Neural progenitor cell (in vitro differentiated cells): ENCODE results near the gene PVRIG. TPM values are rescaled to one million over a fixed set of nuclear protein-coding genes. Genes with fewer than 3 reads are reported as not detected.

Experiments used
- DNase-seq: peaks from one replicate; pipeline ENCODE4 v3.0.0-alpha.2; 2016; ENCODE audit warnings: low spot score
- H2AFZ ChIP-seq: fragments of 200-600 bp; sonication (generic); replicated peaks from 2 replicates; pipeline ENCODE4 v1.6.1; 2016; ENCODE audit warnings: antibody characterized with exemption
- H3F3A ChIP-seq: fragments of 200-600 bp; sonication (generic); 2 replicates; pipeline ENCODE4 v1.6.1; 2016; ENCODE audit warnings: antibody characterized with exemption, low read depth
- H3K27ac ChIP-seq: fragments of 200-600 bp; sonication (generic); 2 replicates; pipeline ENCODE4 v1.5.1; 2016; ENCODE audit warnings: mild to moderate bottlenecking
- H3K27me3 ChIP-seq: fragments of 200-600 bp; sonication (generic); 2 replicates; pipeline ENCODE4 v1.6.1; 2016; ENCODE audit warnings: mild to moderate bottlenecking, moderate library complexity
- H3K36me3 ChIP-seq: fragments of 200-600 bp; sonication (generic); 2 replicates; pipeline ENCODE4 v1.5.1; 2016
- H3K4me1 ChIP-seq: fragments of 200-600 bp; sonication (generic); 2 replicates; pipeline ENCODE4 v1.6.1; 2016; ENCODE audit warnings: mixed run types
- H3K4me2 ChIP-seq: fragments of 200-600 bp; sonication (generic); 2 replicates; pipeline ENCODE4 v1.6.1; 2016
- H3K4me3 ChIP-seq: fragments of 200-600 bp; sonication (generic); 2 replicates; pipeline ENCODE4 v1.5.1; 2016
- H3K79me2 ChIP-seq: fragments of 200-600 bp; sonication (generic); 2 replicates; pipeline ENCODE4 v1.6.1; 2016; ENCODE audit warnings: low read depth
- H3K9ac ChIP-seq: fragments of 200-600 bp; sonication (generic); 2 replicates; pipeline ENCODE4 v1.6.1; 2016
- H3K9me3 ChIP-seq: fragments of 200-600 bp; sonication (generic); 2 replicates; pipeline ENCODE4 v1.5.1; 2016; ENCODE audit warnings: low read depth
- H4K20me1 ChIP-seq: fragments of 200-600 bp; sonication (generic); 2 replicates; pipeline ENCODE4 v1.6.1; 2016; ENCODE audit warnings: low read depth
- H3K27ac Mint-ChIP-seq: 3 replicates; pipeline ENCODE4 v1.8.0; 2021; ENCODE audit warnings: mixed read lengths
- H3K27me3 Mint-ChIP-seq: 2 replicates; pipeline ENCODE4 v1.8.0; 2022; ENCODE audit warnings: low read depth, mild to moderate bottlenecking, inconsistent platforms, moderate library complexity, mixed read lengths; ENCODE audit not compliant: insufficient read depth
- H3K36me3 Mint-ChIP-seq: 3 replicates; pipeline ENCODE4 v1.8.0; 2021; ENCODE audit warnings: mixed read lengths
- H3K4me1 Mint-ChIP-seq: 3 replicates; pipeline ENCODE4 v1.8.0; 2021; ENCODE audit warnings: mixed read lengths
- H3K4me3 Mint-ChIP-seq: 3 replicates; pipeline ENCODE4 v1.8.0; 2021; ENCODE audit warnings: mild to moderate bottlenecking, moderate library complexity, mixed read lengths
- H3K9me3 Mint-ChIP-seq: 3 replicates; pipeline ENCODE4 v1.8.0; 2020; ENCODE audit warnings: mixed read lengths
- EZH2 ChIP-seq: fragments of 200-600 bp; sonication (generic); IDR thresholded peaks from 2 replicates; pipeline ENCODE4 v1.6.1; 2017; ENCODE audit warnings: antibody characterized with exemption, mild to moderate bottlenecking, moderate library complexity
- EZH2phosphoT487 ChIP-seq: fragments of 200-600 bp; sonication (generic); IDR thresholded peaks from 2 replicates; pipeline ENCODE4 v1.6.1; 2017; ENCODE audit warnings: antibody characterized with exemption
- total RNA-seq: library from RNA; depleted of rRNA; stranded (reverse); fragments of >200 nt; gene quantifications from 2 replicates; pipeline ENCODE4 v1.2.3, GENCODE V29; 2015; ENCODE audit warnings: low replicate concordance
- TF ChIP-seq, protein P1 (sequence below): fragments of 200-600 bp; sonication (generic); IDR thresholded peaks from 2 replicates; pipeline ENCODE4 v1.5.1; 2017; ENCODE audit warnings: antibody characterized with exemption, mild to moderate bottlenecking

The PVRIG gene
- total RNA-seq, 1 donor from 2014 or later: not detected

DNA sequence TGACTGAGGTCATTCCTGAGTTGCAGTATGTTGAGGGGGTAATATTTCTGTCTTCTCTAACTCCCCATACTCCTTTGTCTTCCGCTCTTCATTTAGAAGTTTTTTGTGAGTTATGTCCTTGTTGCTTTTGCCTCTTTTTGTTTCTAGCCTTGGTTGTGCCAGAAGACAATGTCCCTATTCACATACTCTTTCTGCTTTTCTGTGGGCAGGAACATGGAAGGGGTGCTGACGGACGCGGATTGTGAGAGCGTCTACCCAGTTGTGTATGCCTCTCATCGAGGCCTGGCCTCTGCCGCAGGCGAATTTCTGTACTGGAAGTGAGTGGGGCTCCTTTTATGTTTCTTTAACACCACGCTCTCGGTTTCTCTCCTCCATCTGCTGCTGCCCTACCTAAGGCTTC is 21.5 kb upstream of the PVRIG start:
- Histone ChIP-seq H3K4me1 (peaks cover 3% of the 10 kb centered on the region), H3K27ac (no peak overlapping the region), H4K20me1 (no peaks in the 10 kb centered on the region), H3K9me3 (no peaks in the 10 kb centered on the region), H3K4me2 (no peak overlapping the region), H3K9ac (no peak overlapping the region), H3K27me3 (no peaks in the 10 kb centered on the region), H2AFZ (no peak overlapping the region), H3K36me3 (no peaks in the 10 kb centered on the region), H3F3A (no peaks in the 10 kb centered on the region), H3K79me2 (no peaks in the 10 kb centered on the region), H3K4me3 (no peak overlapping the region)
- Mint-ChIP-seq H3K27me3 (peaks cover 10% of the 10 kb centered on the region), H3K4me3 (no peak overlapping the region), H3K9me3 (no peaks in the 10 kb centered on the region), H3K27ac (no peak overlapping the region), H3K36me3 (no peaks in the 10 kb centered on the region), H3K4me1 (peaks cover 3% of the 10 kb centered on the region)
- no peak for TF ChIP-seq EZH2
- no peak for TF ChIP-seq EZH2phosphoT487
- TF ChIP-seq, protein P1, sequence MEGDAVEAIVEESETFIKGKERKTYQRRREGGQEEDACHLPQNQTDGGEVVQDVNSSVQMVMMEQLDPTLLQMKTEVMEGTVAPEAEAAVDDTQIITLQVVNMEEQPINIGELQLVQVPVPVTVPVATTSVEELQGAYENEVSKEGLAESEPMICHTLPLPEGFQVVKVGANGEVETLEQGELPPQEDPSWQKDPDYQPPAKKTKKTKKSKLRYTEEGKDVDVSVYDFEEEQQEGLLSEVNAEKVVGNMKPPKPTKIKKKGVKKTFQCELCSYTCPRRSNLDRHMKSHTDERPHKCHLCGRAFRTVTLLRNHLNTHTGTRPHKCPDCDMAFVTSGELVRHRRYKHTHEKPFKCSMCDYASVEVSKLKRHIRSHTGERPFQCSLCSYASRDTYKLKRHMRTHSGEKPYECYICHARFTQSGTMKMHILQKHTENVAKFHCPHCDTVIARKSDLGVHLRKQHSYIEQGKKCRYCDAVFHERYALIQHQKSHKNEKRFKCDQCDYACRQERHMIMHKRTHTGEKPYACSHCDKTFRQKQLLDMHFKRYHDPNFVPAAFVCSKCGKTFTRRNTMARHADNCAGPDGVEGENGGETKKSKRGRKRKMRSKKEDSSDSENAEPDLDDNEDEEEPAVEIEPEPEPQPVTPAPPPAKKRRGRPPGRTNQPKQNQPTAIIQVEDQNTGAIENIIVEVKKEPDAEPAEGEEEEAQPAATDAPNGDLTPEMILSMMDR: no peak
- no peak for DNase-seq

DNA sequence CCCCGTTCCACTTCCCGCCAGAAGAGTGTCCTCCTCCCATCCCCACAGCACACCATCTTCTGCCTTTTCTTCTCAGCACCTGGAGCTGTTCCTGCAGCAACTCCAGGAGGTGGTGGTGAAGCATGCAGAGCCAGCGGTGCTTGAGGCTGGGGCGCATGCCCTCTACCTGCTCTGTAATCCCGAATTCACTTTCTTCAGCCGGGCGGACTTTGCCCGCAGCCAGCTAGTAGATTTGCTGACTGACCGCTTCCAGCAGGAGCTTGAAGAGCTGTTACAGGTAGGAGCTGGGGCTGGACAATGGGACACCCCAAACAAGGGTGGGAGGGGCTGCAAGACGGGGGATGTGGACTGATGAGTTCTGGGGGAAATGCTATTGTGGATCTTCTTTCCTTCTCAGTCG is 19.1 kb upstream of the PVRIG start:
- no peak overlapping the region for H3K9ac ChIP-seq
- no peaks in the 10 kb centered on the region for H4K20me1 ChIP-seq
- Mint-ChIP-seq H3K9me3 (no peaks in the 10 kb centered on the region), H3K4me3 (no peak overlapping the region), H3K36me3 (no peaks in the 10 kb centered on the region), H3K4me1 (peaks cover 3% of the 10 kb centered on the region), H3K27ac (no peak overlapping the region), H3K27me3 (peaks cover 16% of the 10 kb centered on the region)
- peaks cover 11% of the 10 kb centered on the region for H3K4me1 ChIP-seq
- H3F3A ChIP-seq: no peaks in the 10 kb centered on the region
- H3K79me2 ChIP-seq: no peaks in the 10 kb centered on the region
- DNase-seq: no peak
- no peaks in the 10 kb centered on the region for H3K27me3 ChIP-seq
- no peak overlapping the region for H2AFZ ChIP-seq
- no peaks in the 10 kb centered on the region for H3K36me3 ChIP-seq
- H3K4me2 ChIP-seq: no peak overlapping the region
- no peak for TF ChIP-seq EZH2
- TF ChIP-seq EZH2phosphoT487: no peak
- TF ChIP-seq, protein P1: no peak
- H3K27ac ChIP-seq: no peak overlapping the region
- H3K9me3 ChIP-seq: no peaks in the 10 kb centered on the region
- no peak overlapping the region for H3K4me3 ChIP-seq

DNA sequence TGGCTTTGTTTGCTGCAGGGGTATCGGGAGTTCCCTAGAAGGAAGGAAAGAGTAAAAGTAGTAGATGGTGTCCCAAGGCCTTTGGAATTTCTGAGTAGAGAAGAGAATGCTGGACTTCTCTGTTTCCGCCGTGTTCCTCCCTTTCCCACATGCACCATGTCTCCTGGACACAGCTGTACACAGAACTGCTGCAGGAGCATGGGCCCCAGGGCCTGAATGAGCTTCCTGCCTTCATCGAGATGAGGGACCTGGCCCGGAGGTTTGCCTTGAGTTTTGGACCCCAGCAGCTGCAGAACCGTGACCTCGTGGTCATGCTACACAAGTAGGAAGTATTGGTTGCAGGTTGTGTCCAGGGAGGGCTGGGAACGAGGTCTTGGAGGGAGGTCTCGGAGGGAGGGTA is 15.3 kb upstream of the PVRIG start:
- Mint-ChIP-seq H3K4me1 (peaks cover 3% of the 10 kb centered on the region), H3K36me3 (peaks cover 5% of the 10 kb centered on the region), H3K9me3 (no peaks in the 10 kb centered on the region), H3K4me3 (no peak overlapping the region), H3K27ac (peak overlapping the region; percentile 6), H3K27me3 (peaks cover 16% of the 10 kb centered on the region)
- Histone ChIP-seq H3K27me3 (no peaks in the 10 kb centered on the region), H3K4me1 (peaks cover 11% of the 10 kb centered on the region), H3K36me3 (no peaks in the 10 kb centered on the region), H3K4me3 (no peak overlapping the region), H2AFZ (no peak overlapping the region), H3K9me3 (no peaks in the 10 kb centered on the region), H3F3A (peaks cover 3% of the 10 kb centered on the region), H4K20me1 (no peaks in the 10 kb centered on the region), H3K27ac (no peak overlapping the region), H3K4me2 (no peak overlapping the region), H3K9ac (no peak overlapping the region), H3K79me2 (no peaks in the 10 kb centered on the region)
- TF ChIP-seq EZH2phosphoT487 (no peak), EZH2 (no peak)
- TF ChIP-seq, protein P1: no peak
- no peak for DNase-seq
